ENCODE measurements around the gene STEAP2. TPM values are rescaled to one million over a fixed set of nuclear protein-coding genes. Genes with fewer than 3 reads are reported as not detected.

The STEAP2 gene
- total RNA-seq, 1 experiment from 2014 or later: 17.0 TPM

DNA sequence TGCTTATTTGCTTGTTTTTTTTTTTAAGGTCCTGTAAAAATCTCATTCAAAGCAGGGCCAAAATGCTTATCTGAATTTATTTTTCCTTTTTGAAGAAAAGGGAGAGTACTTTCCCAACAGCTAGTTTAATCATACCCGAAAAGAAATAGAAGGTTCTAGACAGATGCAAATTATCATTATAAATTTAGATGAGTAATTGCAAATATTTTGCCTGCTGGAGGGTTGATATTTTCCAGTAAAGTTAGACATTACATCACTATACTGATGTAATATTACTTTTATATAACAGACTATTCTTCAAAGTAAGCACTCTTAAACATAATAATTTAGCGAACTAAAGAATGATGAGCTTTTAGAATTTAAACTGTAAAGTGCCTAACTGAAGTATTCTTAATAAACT lies 19.3 kb downstream of the STEAP2 start (continued):
- TF ChIP-seq, protein P1, sequence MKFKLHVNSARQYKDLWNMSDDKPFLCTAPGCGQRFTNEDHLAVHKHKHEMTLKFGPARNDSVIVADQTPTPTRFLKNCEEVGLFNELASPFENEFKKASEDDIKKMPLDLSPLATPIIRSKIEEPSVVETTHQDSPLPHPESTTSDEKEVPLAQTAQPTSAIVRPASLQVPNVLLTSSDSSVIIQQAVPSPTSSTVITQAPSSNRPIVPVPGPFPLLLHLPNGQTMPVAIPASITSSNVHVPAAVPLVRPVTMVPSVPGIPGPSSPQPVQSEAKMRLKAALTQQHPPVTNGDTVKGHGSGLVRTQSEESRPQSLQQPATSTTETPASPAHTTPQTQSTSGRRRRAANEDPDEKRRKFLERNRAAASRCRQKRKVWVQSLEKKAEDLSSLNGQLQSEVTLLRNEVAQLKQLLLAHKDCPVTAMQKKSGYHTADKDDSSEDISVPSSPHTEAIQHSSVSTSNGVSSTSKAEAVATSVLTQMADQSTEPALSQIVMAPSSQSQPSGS (CRISPR knock-in tag; IDR thresholded peaks at IDR 0.05; ENCODE audit: borderline replicate concordance, low read depth): no peak
- TF ChIP-seq TEAD4 (CRISPR knock-in tag; IDR thresholded peaks at IDR 0.05) (no peak), NR3C1 (CRISPR knock-in tag; conservative IDR thresholded peaks at IDR 0.05; ENCODE audit: low read depth) (no peak), GTF2I (CRISPR knock-in tag; conservative IDR thresholded peaks at IDR 0.05) (no peak), OVOL2 (CRISPR knock-in tag; IDR thresholded peaks at IDR 0.05; ENCODE audit: borderline replicate concordance) (no peak), ZNF416 (CRISPR knock-in tag; IDR thresholded peaks at IDR 0.05) (no peak), NFATC4 (CRISPR knock-in tag; IDR thresholded peaks at IDR 0.05) (no peak), ZNF232 (CRISPR knock-in tag; IDR thresholded peaks at IDR 0.05) (no peak), ELF4 (CRISPR knock-in tag; IDR thresholded peaks at IDR 0.05; ENCODE audit: low read depth) (no peak), ZNF396 (CRISPR knock-in tag; IDR thresholded peaks at IDR 0.05; ENCODE audit: borderline replicate concordance) (no peak)
- TF ChIP-seq, protein P2, sequence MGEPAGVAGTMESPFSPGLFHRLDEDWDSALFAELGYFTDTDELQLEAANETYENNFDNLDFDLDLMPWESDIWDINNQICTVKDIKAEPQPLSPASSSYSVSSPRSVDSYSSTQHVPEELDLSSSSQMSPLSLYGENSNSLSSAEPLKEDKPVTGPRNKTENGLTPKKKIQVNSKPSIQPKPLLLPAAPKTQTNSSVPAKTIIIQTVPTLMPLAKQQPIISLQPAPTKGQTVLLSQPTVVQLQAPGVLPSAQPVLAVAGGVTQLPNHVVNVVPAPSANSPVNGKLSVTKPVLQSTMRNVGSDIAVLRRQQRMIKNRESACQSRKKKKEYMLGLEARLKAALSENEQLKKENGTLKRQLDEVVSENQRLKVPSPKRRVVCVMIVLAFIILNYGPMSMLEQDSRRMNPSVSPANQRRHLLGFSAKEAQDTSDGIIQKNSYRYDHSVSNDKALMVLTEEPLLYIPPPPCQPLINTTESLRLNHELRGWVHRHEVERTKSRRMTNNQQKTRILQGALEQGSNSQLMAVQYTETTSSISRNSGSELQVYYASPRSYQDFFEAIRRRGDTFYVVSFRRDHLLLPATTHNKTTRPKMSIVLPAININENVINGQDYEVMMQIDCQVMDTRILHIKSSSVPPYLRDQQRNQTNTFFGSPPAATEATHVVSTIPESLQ (CRISPR knock-in tag; IDR thresholded peaks at IDR 0.05): no peak
- TF ChIP-seq, protein P3, sequence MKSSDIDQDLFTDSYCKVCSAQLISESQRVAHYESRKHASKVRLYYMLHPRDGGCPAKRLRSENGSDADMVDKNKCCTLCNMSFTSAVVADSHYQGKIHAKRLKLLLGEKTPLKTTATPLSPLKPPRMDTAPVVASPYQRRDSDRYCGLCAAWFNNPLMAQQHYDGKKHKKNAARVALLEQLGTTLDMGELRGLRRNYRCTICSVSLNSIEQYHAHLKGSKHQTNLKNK (CRISPR knock-in tag; IDR thresholded peaks at IDR 0.05): no peak
- TF ChIP-seq, protein P4, sequence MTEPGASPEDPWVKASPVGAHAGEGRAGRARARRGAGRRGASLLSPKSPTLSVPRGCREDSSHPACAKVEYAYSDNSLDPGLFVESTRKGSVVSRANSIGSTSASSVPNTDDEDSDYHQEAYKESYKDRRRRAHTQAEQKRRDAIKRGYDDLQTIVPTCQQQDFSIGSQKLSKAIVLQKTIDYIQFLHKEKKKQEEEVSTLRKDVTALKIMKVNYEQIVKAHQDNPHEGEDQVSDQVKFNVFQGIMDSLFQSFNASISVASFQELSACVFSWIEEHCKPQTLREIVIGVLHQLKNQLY (CRISPR knock-in tag; IDR thresholded peaks at IDR 0.05): no peak

DNA sequence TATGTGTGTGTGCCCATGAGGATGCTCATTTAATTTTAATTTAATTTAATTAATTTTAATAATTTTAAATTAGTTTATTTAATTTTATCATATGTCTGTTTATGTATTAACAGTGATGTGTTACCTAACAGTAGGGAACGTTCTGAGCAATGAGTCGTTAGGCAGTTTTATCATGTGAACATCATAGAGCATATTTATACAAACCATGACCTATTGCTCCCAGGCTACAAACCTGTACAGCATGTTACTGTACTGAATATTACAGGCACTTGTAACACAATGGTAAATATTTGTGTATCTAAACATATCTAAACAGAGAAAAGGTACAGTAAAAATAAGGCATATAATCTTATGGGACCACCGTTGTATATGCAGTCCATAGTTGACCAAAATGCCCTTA lies 19.8 kb downstream of the STEAP2 start:
- no peaks in the 10 kb centered on the region for H3K9me3 Mint-ChIP-seq
- ATAC-seq: no peak
- ChIA-PET POLR2A (no interaction called here), CTCF (no interaction called here)
- no peak overlapping the region for H3K27ac Mint-ChIP-seq
- H3K27me3 Mint-ChIP-seq (ENCODE audit: low read depth): no peaks in the 10 kb centered on the region
- H3K36me3 Mint-ChIP-seq: peaks cover 3% of the 10 kb centered on the region; the same call in 1 of the 2 replicates
- no peak overlapping the region for H3K4me3 Mint-ChIP-seq
- peaks cover 8% of the 10 kb centered on the region for H3K4me1 Mint-ChIP-seq
- no peak for DNase-seq (ENCODE audit: low spot score)
- TF ChIP-seq, protein P5, sequence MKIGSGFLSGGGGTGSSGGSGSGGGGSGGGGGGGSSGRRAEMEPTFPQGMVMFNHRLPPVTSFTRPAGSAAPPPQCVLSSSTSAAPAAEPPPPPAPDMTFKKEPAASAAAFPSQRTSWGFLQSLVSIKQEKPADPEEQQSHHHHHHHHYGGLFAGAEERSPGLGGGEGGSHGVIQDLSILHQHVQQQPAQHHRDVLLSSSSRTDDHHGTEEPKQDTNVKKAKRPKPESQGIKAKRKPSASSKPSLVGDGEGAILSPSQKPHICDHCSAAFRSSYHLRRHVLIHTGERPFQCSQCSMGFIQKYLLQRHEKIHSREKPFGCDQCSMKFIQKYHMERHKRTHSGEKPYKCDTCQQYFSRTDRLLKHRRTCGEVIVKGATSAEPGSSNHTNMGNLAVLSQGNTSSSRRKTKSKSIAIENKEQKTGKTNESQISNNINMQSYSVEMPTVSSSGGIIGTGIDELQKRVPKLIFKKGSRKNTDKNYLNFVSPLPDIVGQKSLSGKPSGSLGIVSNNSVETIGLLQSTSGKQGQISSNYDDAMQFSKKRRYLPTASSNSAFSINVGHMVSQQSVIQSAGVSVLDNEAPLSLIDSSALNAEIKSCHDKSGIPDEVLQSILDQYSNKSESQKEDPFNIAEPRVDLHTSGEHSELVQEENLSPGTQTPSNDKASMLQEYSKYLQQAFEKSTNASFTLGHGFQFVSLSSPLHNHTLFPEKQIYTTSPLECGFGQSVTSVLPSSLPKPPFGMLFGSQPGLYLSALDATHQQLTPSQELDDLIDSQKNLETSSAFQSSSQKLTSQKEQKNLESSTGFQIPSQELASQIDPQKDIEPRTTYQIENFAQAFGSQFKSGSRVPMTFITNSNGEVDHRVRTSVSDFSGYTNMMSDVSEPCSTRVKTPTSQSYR (CRISPR knock-in tag; IDR thresholded peaks at IDR 0.05): no peak
- TF ChIP-seq HMGA2 (CRISPR knock-in tag; IDR thresholded peaks at IDR 0.05): peak; percentile 82

DNA sequence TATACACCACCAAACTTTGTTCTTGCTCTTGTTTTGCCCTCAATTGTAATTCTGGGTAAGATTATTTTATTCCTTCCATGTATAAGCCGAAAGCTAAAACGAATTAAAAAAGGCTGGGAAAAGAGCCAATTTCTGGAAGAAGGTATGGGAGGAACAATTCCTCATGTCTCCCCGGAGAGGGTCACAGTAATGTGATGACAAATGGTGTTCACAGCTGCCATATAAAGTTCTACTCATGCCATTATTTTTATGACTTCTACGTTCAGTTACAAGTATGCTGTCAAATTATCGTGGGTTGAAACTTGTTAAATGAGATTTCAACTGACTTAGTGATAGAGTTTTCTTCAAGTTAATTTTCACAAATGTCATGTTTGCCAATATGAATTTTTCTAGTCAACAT lies 20.9 kb downstream of the STEAP2 start:
- CTCF ChIA-PET: no interaction called here
- Mint-ChIP-seq H3K9me3 (no peaks in the 10 kb centered on the region), H3K4me1 (peaks cover 8% of the 10 kb centered on the region), H3K4me3 (no peak overlapping the region), H3K27me3 (ENCODE audit: low read depth) (no peaks in the 10 kb centered on the region), H3K27ac (no peak overlapping the region), H3K36me3 (no peaks in the 10 kb centered on the region)
- POLR2A ChIA-PET: no interaction called here
- ATAC-seq (no peak), DNase-seq (ENCODE audit: low spot score) (no peak)
- no peak for TF ChIP-seq IRF2 (CRISPR knock-in tag; IDR thresholded peaks at IDR 0.05; ENCODE audit: borderline replicate concordance, low read depth)
